Natural killer cell (primary cell): ENCODE measurements around the gene SNX7. TPM values are rescaled to one million over a fixed set of nuclear protein-coding genes. Genes with fewer than 3 reads are reported as not detected.

Source experiments
- ATAC-seq, 3 donors: fragments of 150-1000 bp in 2 of 3; fragments of 200-7000 bp in 1 of 3; cut with Tn5 transposase; 1 replicate in 1 of 3; 2 replicates in 2 of 3; pipeline ENCODE4 v1.10.0; 2021; ENCODE audit warnings: mild to moderate bottlenecking in 2 of 3, moderate library complexity in 2 of 3
- DNase-seq, 2 donors: peaks; one replicate each; pipeline versions ENCODE4 v3.0.0 to v3.0.0-alpha.2; 2013 to 2021; ENCODE audit warnings: mixed read lengths in 1 of 2
- H3K27ac ChIP-seq: one replicate; pipeline ENCODE4 v1.5.1; 2013; ENCODE audit warnings: mild to moderate bottlenecking, low read length
- H3K27me3 ChIP-seq: one replicate; pipeline ENCODE4 v1.6.1; 2013; ENCODE audit warnings: low read length; ENCODE audit not compliant: control insufficient read depth, insufficient read depth
- H3K36me3 ChIP-seq: one replicate; pipeline ENCODE4 v1.6.1; 2013; ENCODE audit warnings: low read length; ENCODE audit not compliant: control insufficient read depth, insufficient read depth
- H3K4me1 ChIP-seq: one replicate; pipeline ENCODE4 v1.6.1; 2013; ENCODE audit warnings: low read length; ENCODE audit not compliant: control insufficient read depth, insufficient read depth
- H3K4me3 ChIP-seq: one replicate; pipeline ENCODE4 v1.5.1; 2013; ENCODE audit warnings: low read length
- H3K9me3 ChIP-seq: one replicate; pipeline ENCODE4 v1.6.1; 2013; ENCODE audit warnings: low read length; ENCODE audit not compliant: control insufficient read depth, insufficient read depth
- H3K27ac Mint-ChIP-seq, 2 donors: one replicate each; pipeline ENCODE4 v1.8.0; 2022; ENCODE audit warnings: mild to moderate bottlenecking in 2 of 2, mixed read lengths in 2 of 2, moderate library complexity in 1 of 2
- H3K27me3 Mint-ChIP-seq, 2 donors: one replicate each; pipeline ENCODE4 v1.8.0; 2022; ENCODE audit warnings: low read depth in 2 of 2, mixed read lengths in 2 of 2
- H3K36me3 Mint-ChIP-seq: one replicate; pipeline ENCODE4 v1.8.0; 2022; ENCODE audit warnings: mixed read lengths
- H3K4me1 Mint-ChIP-seq, 2 donors: one replicate each; pipeline ENCODE4 v1.8.0; 2022; ENCODE audit warnings: mixed read lengths in 2 of 2
- H3K4me3 Mint-ChIP-seq: one replicate; pipeline ENCODE4 v1.8.0; 2022; ENCODE audit warnings: mild to moderate bottlenecking, moderate library complexity, mixed read lengths
- H3K9me3 Mint-ChIP-seq, 2 donors: one replicate each; pipeline ENCODE4 v1.8.0; 2022; ENCODE audit warnings: mixed read lengths in 2 of 2
- WGBS: methylation state at CpG from one replicate; pipeline ENCODE4 v1.1.7; 2013; ENCODE audit warnings: missing lambda C conversion rate; ENCODE audit not compliant: insufficient coverage; 5-methylcytosine and 5-hydroxymethylcytosine counted together
- intact Hi-C: fragments of 100-400 bp; cut with micrococcal nuclease; formaldehyde crosslinking; loops from one replicate; pipeline ENCODE4 v1.14.2; 2022
- total RNA-seq, 4 donors: library from RNA; stranded (reverse); fragments of 120-200 nt in 1 of 4; gene quantifications; one replicate each; pipeline versions ENCODE4 v1.2.3 to v1.2.4, GENCODE V29; 2013 to 2022
- TF ChIP-seq, protein P1 (sequence below): fragments of 200-600 bp; IDR thresholded peaks from one replicate; pipeline ENCODE4 v1.8.0; 2022; ENCODE audit warnings: antibody characterized with exemption

The SNX7 gene
- total RNA-seq, 3 donors from 2014 or later (not counting 1 experiment from before 2014, with no cell fraction given) = 0.14 to 0.93 TPM; not detected in 1

GRCh38 chr1:98675282-98675681 is 13.8 kb downstream of the SNX7 start:
- Mint-ChIP-seq H3K36me3 (no peaks in the 10 kb centered on the region), H3K27me3 (no peaks in the 10 kb centered on the region), H3K4me1 (no peaks in the 10 kb centered on the region), H3K27ac (no peak overlapping the region), H3K9me3 (peaks cover 0 to 4% of the 10 kb centered on the region in 2 donors), H3K4me3 (no peak overlapping the region)
- no peak for ATAC-seq
- H3K4me3 ChIP-seq = no peak overlapping the region
- intact Hi-C loops = no loop called here
- H3K4me1 ChIP-seq = no peaks in the 10 kb centered on the region
- no peaks in the 10 kb centered on the region for H3K9me3 ChIP-seq
- TF ChIP-seq, protein P1, sequence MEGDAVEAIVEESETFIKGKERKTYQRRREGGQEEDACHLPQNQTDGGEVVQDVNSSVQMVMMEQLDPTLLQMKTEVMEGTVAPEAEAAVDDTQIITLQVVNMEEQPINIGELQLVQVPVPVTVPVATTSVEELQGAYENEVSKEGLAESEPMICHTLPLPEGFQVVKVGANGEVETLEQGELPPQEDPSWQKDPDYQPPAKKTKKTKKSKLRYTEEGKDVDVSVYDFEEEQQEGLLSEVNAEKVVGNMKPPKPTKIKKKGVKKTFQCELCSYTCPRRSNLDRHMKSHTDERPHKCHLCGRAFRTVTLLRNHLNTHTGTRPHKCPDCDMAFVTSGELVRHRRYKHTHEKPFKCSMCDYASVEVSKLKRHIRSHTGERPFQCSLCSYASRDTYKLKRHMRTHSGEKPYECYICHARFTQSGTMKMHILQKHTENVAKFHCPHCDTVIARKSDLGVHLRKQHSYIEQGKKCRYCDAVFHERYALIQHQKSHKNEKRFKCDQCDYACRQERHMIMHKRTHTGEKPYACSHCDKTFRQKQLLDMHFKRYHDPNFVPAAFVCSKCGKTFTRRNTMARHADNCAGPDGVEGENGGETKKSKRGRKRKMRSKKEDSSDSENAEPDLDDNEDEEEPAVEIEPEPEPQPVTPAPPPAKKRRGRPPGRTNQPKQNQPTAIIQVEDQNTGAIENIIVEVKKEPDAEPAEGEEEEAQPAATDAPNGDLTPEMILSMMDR = no peak
- H3K27ac ChIP-seq = no peak overlapping the region
- H3K36me3 ChIP-seq = no peaks in the 10 kb centered on the region
- DNase-seq = no peak
- no peaks in the 10 kb centered on the region for H3K27me3 ChIP-seq
- WGBS = 93% methylated on average over 5 of the region's 5 CpGs

GRCh38 chr1:98677288-98677687 is 15.8 kb downstream of the SNX7 start:
- H3K27ac ChIP-seq = no peak overlapping the region
- Mint-ChIP-seq H3K4me3 (no peak overlapping the region), H3K27ac (no peak overlapping the region), H3K27me3 (no peaks in the 10 kb centered on the region), H3K36me3 (no peaks in the 10 kb centered on the region), H3K9me3 (peaks cover 4 to 11% of the 10 kb centered on the region in 2 donors), H3K4me1 (no peaks in the 10 kb centered on the region)
- 77% methylated on average over 4 of the region's 4 CpGs for WGBS
- ATAC-seq (no peak), DNase-seq (no peak)
- no peaks in the 10 kb centered on the region for H3K27me3 ChIP-seq
- H3K4me1 ChIP-seq = no peaks in the 10 kb centered on the region
- H3K9me3 ChIP-seq = no peaks in the 10 kb centered on the region
- TF ChIP-seq, protein P1 = no peak
- no peak overlapping the region for H3K4me3 ChIP-seq
- intact Hi-C loops = no loop called here
- no peaks in the 10 kb centered on the region for H3K36me3 ChIP-seq

DNA sequence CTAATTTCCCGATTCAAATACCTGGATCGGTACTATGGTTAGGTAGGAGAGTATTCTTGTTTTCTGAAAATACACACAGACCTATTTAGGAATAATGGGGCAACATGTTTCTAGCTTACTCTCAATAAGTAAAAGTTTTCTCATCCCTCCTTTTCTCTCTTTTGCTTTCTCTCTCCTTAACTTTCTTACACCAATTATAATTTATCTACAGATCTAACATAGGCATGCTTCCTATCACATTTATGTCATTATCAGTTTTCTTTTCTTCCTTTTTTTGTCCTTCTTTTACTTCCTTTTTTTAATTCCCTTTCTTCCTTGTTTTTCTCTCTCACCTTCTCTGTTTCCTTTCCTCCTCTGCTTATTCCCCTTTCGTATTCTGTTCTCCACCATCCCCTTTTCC is 20.3 kb downstream of the SNX7 start:
- Histone ChIP-seq H3K27me3 (no peaks in the 10 kb centered on the region), H3K4me1 (no peaks in the 10 kb centered on the region), H3K9me3 (no peaks in the 10 kb centered on the region), H3K27ac (no peak overlapping the region), H3K4me3 (no peak overlapping the region), H3K36me3 (no peaks in the 10 kb centered on the region)
- ATAC-seq = no peak
- H3K4me1 Mint-ChIP-seq = no peaks in the 10 kb centered on the region
- no peaks in the 10 kb centered on the region for H3K27me3 Mint-ChIP-seq
- H3K9me3 Mint-ChIP-seq = peaks cover 4 to 14% of the 10 kb centered on the region in 2 donors
- DNase-seq = no peak
- no peak overlapping the region for H3K4me3 Mint-ChIP-seq
- 85% methylated on average over 2 of the region's 3 CpGs for WGBS
- no peak overlapping the region for H3K27ac Mint-ChIP-seq
- intact Hi-C loops = no loop called here
- TF ChIP-seq, protein P1 = no peak
- H3K36me3 Mint-ChIP-seq = no peaks in the 10 kb centered on the region

DNA sequence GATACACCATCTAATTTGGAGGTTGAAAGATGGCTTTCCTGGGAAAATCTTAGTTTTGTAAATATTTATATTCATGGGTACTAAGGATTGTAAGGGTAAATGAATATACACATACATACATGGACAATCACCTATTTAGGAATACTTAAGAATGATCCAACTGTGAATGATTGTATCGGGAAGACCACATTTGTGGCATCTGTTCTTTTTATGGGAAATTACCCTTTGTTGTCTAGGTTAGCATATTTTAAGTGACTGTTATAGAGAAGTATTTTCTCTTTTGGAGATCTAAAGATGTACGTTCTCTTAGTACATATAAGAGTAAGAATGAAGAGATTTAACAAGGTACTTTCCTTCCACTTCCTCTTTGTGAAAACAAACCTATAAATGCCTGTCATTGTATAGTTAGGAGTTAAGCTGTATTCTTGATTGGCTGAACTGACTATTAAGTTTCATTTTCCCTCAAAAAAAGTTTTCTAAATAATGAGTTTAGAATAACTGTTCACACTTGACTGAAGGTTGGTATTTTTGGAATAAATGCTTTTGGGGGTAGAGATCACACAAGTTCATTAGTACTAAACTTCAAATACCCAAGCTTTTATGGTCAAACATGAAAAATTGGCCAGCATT is 26.7 kb downstream of the SNX7 start:
- intact Hi-C loops = no loop called here
- no peak overlapping the region for H3K27ac Mint-ChIP-seq
- no peak overlapping the region for H3K4me3 Mint-ChIP-seq
- H3K4me3 ChIP-seq = no peak overlapping the region
- 100% methylated on average over 1 of the region's 2 CpGs for WGBS
- no peak overlapping the region for H3K27ac ChIP-seq
- no peaks in the 10 kb centered on the region for H3K9me3 ChIP-seq
- ATAC-seq = no peak
- no peaks in the 10 kb centered on the region for H3K27me3 ChIP-seq
- peaks cover 2% of the 10 kb centered on the region in 2 donors for H3K9me3 Mint-ChIP-seq
- TF ChIP-seq, protein P1 = no peak
- H3K27me3 Mint-ChIP-seq = no peaks in the 10 kb centered on the region
- H3K4me1 Mint-ChIP-seq = no peaks in the 10 kb centered on the region
- DNase-seq = no peak
- H3K4me1 ChIP-seq = no peaks in the 10 kb centered on the region
- no peaks in the 10 kb centered on the region for H3K36me3 Mint-ChIP-seq
- no peaks in the 10 kb centered on the region for H3K36me3 ChIP-seq
